Endothelial cell of umbilical vein (primary cell): ENCODE data around the gene SLC15A1. TPM values are rescaled to one million over a fixed set of nuclear protein-coding genes. Genes with fewer than 3 reads are reported as not detected.

Experiments
- BruUV-seq: library from RNA; stranded (reverse); fragments of 400-500 nt; replicated peaks from 2 replicates; lab custom pipeline; 2021; lab: Mats Ljungman, UMichigan
- CTCF ChIA-PET: fragments of 300-600, 350-600 bp; sonication (Branson Sonifier 250); formaldehyde crosslinking; loops from one replicate; lab custom pipeline; 2021; ENCODE audit warnings: antibody characterized with exemption, inconsistent platforms; lab: Charles Lee
- POLR2A ChIA-PET: fragments of 300-600, 350-600 bp; sonication (Branson Sonifier 250); formaldehyde crosslinking; loops from one replicate; lab custom pipeline; 2021; ENCODE audit warnings: antibody characterized with exemption, inconsistent platforms; lab: Charles Lee
- DNase-seq: peaks from one replicate; pipeline ENCODE4 v3.0.0-alpha.2; 2011; ENCODE audit warnings: low read depth, low spot score
- FAIRE-seq: peaks from 2 replicates; lab custom pipeline; 2011; peaks lifted over from hg19 to GRCh38; lab: Jason Lieb, UNC
- H2AFZ ChIP-seq: 2 replicates; pipeline ENCODE4 v1.6.0; 2012; ENCODE audit warnings: low read depth, low read length, control low read depth, inconsistent platforms
- H3K27ac ChIP-seq: 2 replicates; pipeline ENCODE4 v1.5.1; 2011; ENCODE audit warnings: low read depth, mild to moderate bottlenecking, control low read depth, low read length, moderate library complexity; ENCODE audit not compliant: insufficient read depth
- H3K27me3 ChIP-seq, 2 experiments: 2 replicates each; pipeline versions ENCODE4 v1.6.0 to v1.6.1; 2011; ENCODE audit warnings: low read length in 2 of 2, mixed read lengths in 1 of 2; ENCODE audit not compliant: control insufficient read depth in 2 of 2, insufficient read depth in 2 of 2
- H3K36me3 ChIP-seq, 2 experiments: 2 replicates in 1 of 2; 3 replicates in 1 of 2; pipeline ENCODE4 v1.5.1; 2011; ENCODE audit warnings: low read length in 2 of 2, mild to moderate bottlenecking in 1 of 2, moderate library complexity in 1 of 2; ENCODE audit not compliant: control insufficient read depth in 2 of 2, insufficient read depth in 2 of 2; ENCODE audit errors: extremely low read depth in 1 of 2
- H3K4me1 ChIP-seq: 3 replicates; pipeline ENCODE4 v1.5.1; 2011; ENCODE audit warnings: mild to moderate bottlenecking, low read length; ENCODE audit not compliant: control insufficient read depth, insufficient read depth; ENCODE audit errors: extremely low read depth
- H3K4me2 ChIP-seq: 2 replicates; pipeline ENCODE4 v1.6.1; 2011; ENCODE audit warnings: low read length, control low read depth, mixed read lengths; ENCODE audit not compliant: insufficient read depth
- H3K4me3 ChIP-seq, 3 experiments: fragments of 200-600 bp in 1 of 3; sonication (generic), shearing (Covaris generic) in 1 of 3; replicated peaks in 1 of 3; 2 replicates each; pipeline ENCODE4 v1.5.1; 2011 to 2016; ENCODE audit warnings: control low read depth in 3 of 3, low read length in 3 of 3, mild to moderate bottlenecking in 2 of 3, inconsistent platforms in 1 of 3, low read depth in 1 of 3, moderate library complexity in 1 of 3; ENCODE audit not compliant: insufficient read depth in 1 of 3
- H3K79me2 ChIP-seq: 2 replicates; pipeline ENCODE4 v1.6.0; 2012; ENCODE audit warnings: low read length, inconsistent platforms; ENCODE audit not compliant: control insufficient read depth, insufficient read depth
- H3K9ac ChIP-seq: replicated peaks from 2 replicates; pipeline ENCODE3; 2011; ENCODE audit warnings: low read length, control low read depth; ENCODE audit not compliant: insufficient read depth; ENCODE audit errors: extremely low read depth
- H3K9me1 ChIP-seq: replicated peaks from 3 replicates; pipeline ENCODE4 v1.6.0; 2011; ENCODE audit warnings: mild to moderate bottlenecking, low read length; ENCODE audit not compliant: control insufficient read depth, insufficient read depth; ENCODE audit errors: extremely low read depth
- H3K9me3 ChIP-seq: replicated peaks from 2 replicates; pipeline ENCODE4 v1.5.1; 2012; ENCODE audit warnings: low read length, inconsistent platforms; ENCODE audit not compliant: control insufficient read depth, insufficient read depth
- H4K20me1 ChIP-seq: replicated peaks from 2 replicates; pipeline ENCODE3; 2011; ENCODE audit warnings: mild to moderate bottlenecking, low read length; ENCODE audit not compliant: control insufficient read depth, insufficient read depth; ENCODE audit errors: extremely low read depth
- CTCF ChIP-seq, 2 donors: IDR thresholded peaks; 1 replicate in 1 of 2; 2 replicates in 1 of 2; pipeline ENCODE4 v1.5.1; 2011; ENCODE audit warnings: low read length in 2 of 2, mild to moderate bottlenecking in 2 of 2, moderate library complexity in 2 of 2, control low read depth in 1 of 2, inconsistent platforms in 1 of 2, low read depth in 1 of 2; ENCODE audit not compliant: insufficient read depth in 1 of 2; ENCODE audit errors: extremely low read depth in 1 of 2
- EZH2 ChIP-seq: IDR thresholded peaks from 2 replicates; pipeline ENCODE4 v1.6.1; 2012; ENCODE audit warnings: borderline replicate concordance, low read depth, mild to moderate bottlenecking, moderate library complexity, low read length, inconsistent platforms; ENCODE audit not compliant: severe bottlenecking
- FOS ChIP-seq: IDR thresholded peaks from 2 replicates; pipeline ENCODE4 v1.6.1; 2011; ENCODE audit warnings: mild to moderate bottlenecking, low read length, moderate library complexity, borderline replicate concordance; ENCODE audit not compliant: insufficient read depth
- GATA2 ChIP-seq: IDR thresholded peaks from 2 replicates; pipeline ENCODE4 v1.7.0; 2011; ENCODE audit warnings: low read depth, mild to moderate bottlenecking, moderate library complexity, mixed read lengths, low read length; ENCODE audit not compliant: insufficient read length, insufficient read depth
- JUN ChIP-seq: IDR thresholded peaks from 2 replicates; pipeline ENCODE4 v1.6.1; 2011; ENCODE audit warnings: borderline replicate concordance, low read depth; ENCODE audit not compliant: insufficient read length, insufficient read depth
- MAX ChIP-seq: IDR thresholded peaks from 2 replicates; pipeline ENCODE4 v1.6.1; 2011; ENCODE audit not compliant: insufficient read depth, insufficient read length
- MYC ChIP-seq: IDR thresholded peaks from one replicate; pipeline ENCODE4 v1.6.1; 2011; ENCODE audit warnings: mild to moderate bottlenecking, low read depth, low read length
- POLR2A ChIP-seq: IDR thresholded peaks from 2 replicates; pipeline ENCODE4 v1.6.1; 2012; ENCODE audit warnings: low read depth, mild to moderate bottlenecking, control low read depth, low read length
- POLR2AphosphoS5 ChIP-seq: IDR thresholded peaks from 2 replicates; pipeline ENCODE4 v1.6.1; 2012; ENCODE audit warnings: low read depth, mild to moderate bottlenecking, control low read depth, low read length, moderate library complexity; ENCODE audit not compliant: insufficient read depth
- dilution Hi-C: fragments of 300-500 bp; cut with MboI; formaldehyde crosslinking; loops from one replicate; pipeline ENCODE4 v1.15.0; 2019; ENCODE audit warnings: low sequenced_read_pairs; ENCODE audit not compliant: extremely low pct_ligation_motif_present
- intact Hi-C: fragments of 100-400 bp; cut with micrococcal nuclease; formaldehyde crosslinking; loops from one replicate; pipeline ENCODE4 v1.10.0; 2022
- polyA plus RNA-seq, 4 experiments: library from polyadenylated mRNA; depleted of rRNA in 3 of 4; stranded (reverse) in 3 of 4; unstranded in 1 of 4; fragments of >200 nt; gene quantifications; 2 replicates each; pipeline versions ENCODE4 v1.2.1 to v1.2.3, GENCODE V29; 2011 to 2012; ENCODE audit warnings: missing spikeins in 1 of 4
- total RNA-seq: library from RNA; stranded (reverse); gene quantifications from 2 replicates; pipeline ENCODE4 v1.2.3, GENCODE V29; 2021

The SLC15A1 gene
- total and polyA plus RNA-seq, 2 donors (not counting 3 experiments of a cell fraction or from before 2014, with no cell fraction given), result not detected

DNA sequence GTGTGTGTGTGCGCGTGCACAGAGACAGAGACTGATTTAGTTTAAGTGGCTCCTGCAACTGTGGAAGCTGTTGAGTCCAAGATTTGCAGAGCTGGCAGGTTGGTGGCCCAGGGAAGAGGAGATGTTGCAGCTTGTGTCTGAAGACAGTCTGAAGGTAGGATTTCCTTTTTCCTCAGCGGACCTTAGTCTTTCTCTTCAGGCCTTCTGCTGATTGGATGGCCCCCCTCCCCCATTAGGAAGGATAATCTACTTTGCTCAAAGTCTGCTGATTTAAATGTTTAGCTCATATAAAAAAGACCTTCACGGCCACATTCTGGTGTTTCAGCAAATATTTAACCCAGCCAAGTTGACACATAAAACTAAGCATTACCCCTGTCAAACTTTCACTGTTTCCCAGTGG, 84.3 kb downstream of the SLC15A1 start:
- TF ChIP-seq EZH2 (no peak), JUN (no peak), MAX (no peak), POLR2AphosphoS5 (no peak), POLR2A (no peak), GATA2 (no peak), MYC (no peak), FOS (no peak), CTCF (IDR thresholded peaks at IDR 0.05; ENCODE audit: extremely low read depth in 1 of 2, insufficient read depth in 1 of 2, low read depth in 1 of 2, low read length in 2 of 2) (no peak)
- Histone ChIP-seq H3K4me3 (no peak overlapping the region), H3K9ac (no peak overlapping the region), H2AFZ (no peak overlapping the region), H3K9me3 (no peaks in the 10 kb centered on the region), H3K9me1 (no peaks in the 10 kb centered on the region), H3K36me3 (no peaks in the 10 kb centered on the region), H3K4me1 (no peaks in the 10 kb centered on the region), H3K27me3 (peaks cover 16% of the 10 kb centered on the region in 2 experiments), H4K20me1 (no peaks in the 10 kb centered on the region), H3K4me2 (no peak overlapping the region), H3K79me2 (no peaks in the 10 kb centered on the region), H3K27ac (no peak overlapping the region)
- BruUV-seq, result no TSS peak
- CTCF ChIA-PET, result interaction anchor here (0.7 to 1.6 kb wide), 4 partner anchors 15 to 812 kb away, joined by 3 to 6 read pairs (median 4); no protein-coding TSS in a partner anchor
- dilution Hi-C loops (loop anchor here (25.0 kb wide), 1 partner anchor 231 kb away; no protein-coding TSS in a partner anchor), intact Hi-C loops (no loop called here)
- DNase-seq (no peak), FAIRE-seq (no peak)
- POLR2A ChIA-PET, result no interaction called here
